Upper lobe of left lung (tissue), 6 donors: ENCODE data around the gene MS4A10. TPM values are rescaled to one million over a fixed set of nuclear protein-coding genes. Genes with fewer than 3 reads are reported as not detected.

Source experiments
- ATAC-seq, 2 donors: fragments of 200-7000 bp; cut with Tn5 transposase; one replicate each; pipeline ENCODE4 v1.9.1; 2022; ENCODE audit warnings: mild to moderate bottlenecking in 2 of 2, moderate library complexity in 2 of 2; ENCODE audit not compliant: low FRiP score in 2 of 2
- DNase-seq, 2 donors: peaks; one replicate each; pipeline ENCODE4 v3.0.0-alpha.2; 2019 to 2020
- H3K27ac ChIP-seq, 4 donors: fragments of 200-600 bp; sonication (generic); one replicate each; pipeline ENCODE4 v1.5.1; 2016 to 2019
- H3K27me3 ChIP-seq, 4 donors: fragments of 200-600 bp; sonication (generic); one replicate each; pipeline ENCODE4 v1.5.1; 2017 to 2019
- H3K36me3 ChIP-seq, 4 donors: fragments of 200-600 bp; sonication (generic); one replicate each; pipeline ENCODE4 v1.5.1; 2016 to 2019
- H3K4me1 ChIP-seq, 4 donors: fragments of 200-600 bp; sonication (generic); one replicate each; pipeline ENCODE4 v1.5.1; 2018 to 2019
- H3K4me3 ChIP-seq, 4 donors: fragments of 200-600 bp; sonication (generic); one replicate each; pipeline ENCODE4 v1.5.1; 2017 to 2019; ENCODE audit warnings: mild to moderate bottlenecking in 2 of 4, moderate library complexity in 1 of 4
- H3K9me3 ChIP-seq, 4 donors: fragments of 200-600 bp; sonication (generic); one replicate each; pipeline ENCODE4 v1.5.1; 2018 to 2019
- CTCF ChIP-seq, 6 experiments: fragments of 450-650 bp in 4 of 6; fragments of 200-600 bp in 2 of 6; sonication (generic) in 2 of 6; IDR thresholded peaks; one replicate each; pipeline ENCODE4 v1.5.1; 2016 to 2019; ENCODE audit warnings: antibody characterized with exemption in 6 of 6
- EP300 ChIP-seq, 4 donors: sonication (generic); formaldehyde crosslinking; IDR thresholded peaks; one replicate each; pipeline ENCODE4 v1.5.1; 2017; ENCODE audit warnings: antibody characterized with exemption in 4 of 4, control low read depth in 2 of 4
- POLR2A ChIP-seq, 4 donors: fragments of 450-650 bp; IDR thresholded peaks; one replicate each; pipeline ENCODE4 v1.5.1; 2016 to 2017; ENCODE audit warnings: antibody characterized with exemption in 4 of 4, mild to moderate bottlenecking in 2 of 4
- POLR2AphosphoS5 ChIP-seq, 2 donors: sonication (generic); formaldehyde crosslinking; IDR thresholded peaks; one replicate each; pipeline ENCODE4 v1.5.1; 2017; ENCODE audit warnings: antibody characterized with exemption in 2 of 2
- WGBS, 2 donors: methylation state at CpG; one replicate each; pipeline ENCODE4 v1.1.5; 2017 to 2018; 5-methylcytosine and 5-hydroxymethylcytosine counted together
- total RNA-seq, 6 donors: library from RNA; depleted of rRNA in 4 of 6; stranded (reverse); fragments of >200 nt in 4 of 6; gene quantifications; one replicate each; pipeline versions ENCODE4 v1.1.0 to v1.2.1, GENCODE V29; 2016 to 2021
- donor health status: DM: no; HTN: no; CAD: no; lungs with moderate emphysema.
- donor health status: DM: no; HTN: yes; CAD: no; lungs with severe emphysema.

The MS4A10 gene
- total RNA-seq, 6 donors from 2014 or later = not detected

- Histone ChIP-seq H3K4me3 (no peak overlapping the region), H3K27ac (peak overlapping the region in 2 of 4 donors; percentile 4 to 23), H3K9me3 (no peaks in the 10 kb centered on the region), H3K36me3 (no peaks in the 10 kb centered on the region), H3K4me1 (peaks cover 0 to 9% (median 0%) of the 10 kb centered on the region in 4 donors), H3K27me3 (no peaks in the 10 kb centered on the region)
- ATAC-seq = no peak
- TF ChIP-seq POLR2A (IDR thresholded peaks at IDR 0.05) (no peak), CTCF (IDR thresholded peaks at IDR 0.05) (no peak), EP300 (IDR thresholded peaks at IDR 0.05) (no peak), POLR2AphosphoS5 (IDR thresholded peaks at IDR 0.05) (no peak)
- 77 to 83% methylated on average over 4 of the region's 4 CpGs for WGBS, 2 donors
- DNase-seq = no peak
Observed at GRCh38 chr11:60761436-60762190, 23.5 kb upstream of the MS4A10 start.

GRCh38 chr11:60762851-60763691, 22.1 kb upstream of the MS4A10 start:
- peak in 1 of 2 donors; percentile 48 for DNase-seq
- 54 to 63% methylated on average over 11 of the region's 11 CpGs for WGBS, 2 donors
- ATAC-seq = peak; percentile 39 to 81
- TF ChIP-seq CTCF (IDR thresholded peaks at IDR 0.05) (peak in 5 of 6 experiments; percentile 8 to 57 (median 24)), POLR2A (IDR thresholded peaks at IDR 0.05) (no peak), EP300 (IDR thresholded peaks at IDR 0.05) (peak in 2 of 4 donors; percentile 48 to 91), POLR2AphosphoS5 (IDR thresholded peaks at IDR 0.05) (no peak)
- Histone ChIP-seq H3K27me3 (no peaks in the 10 kb centered on the region), H3K36me3 (no peaks in the 10 kb centered on the region), H3K4me1 (peaks cover 0 to 13% (median 5%) of the 10 kb centered on the region in 4 donors), H3K27ac (peak overlapping the region in 2 of 4 donors; percentile 4 to 57), H3K9me3 (no peaks in the 10 kb centered on the region), H3K4me3 (no peak overlapping the region)

GRCh38 chr11:60763692-60764369, 21.3 kb upstream of the MS4A10 start:
- TF ChIP-seq POLR2AphosphoS5 (IDR thresholded peaks at IDR 0.05) = no peak
- TF ChIP-seq CTCF (IDR thresholded peaks at IDR 0.05) = peak in 1 of 6 experiments; percentile 11
- DNase-seq (peak in 1 of 2 donors; percentile 15), ATAC-seq (peak; percentile 12 to 67)
- H3K4me3 ChIP-seq = no peak overlapping the region
- H3K36me3 ChIP-seq = no peaks in the 10 kb centered on the region
- H3K27ac ChIP-seq = peak overlapping the region in 2 of 4 donors; percentile 4 to 57
- WGBS, 2 donors = 78 to 81% methylated on average over 10 to 11 of the region's 11 CpGs
- no peaks in the 10 kb centered on the region for H3K9me3 ChIP-seq
- H3K27me3 ChIP-seq = no peaks in the 10 kb centered on the region
- H3K4me1 ChIP-seq = peaks cover 0 to 13% (median 5%) of the 10 kb centered on the region in 4 donors

GRCh38 chr11:60764879-60765278, 20.3 kb upstream of the MS4A10 start:
- no peaks in the 10 kb centered on the region for H3K27me3 ChIP-seq
- no peak for ATAC-seq
- H3K4me1 ChIP-seq = peaks cover 0 to 13% (median 5%) of the 10 kb centered on the region in 4 donors

More at GRCh38 chr11:60764879-60765278, 20.3 kb upstream of the MS4A10 start:
- H3K36me3 ChIP-seq = no peaks in the 10 kb centered on the region
- no peak overlapping the region for H3K27ac ChIP-seq
- H3K9me3 ChIP-seq = no peaks in the 10 kb centered on the region
- peak in 1 of 2 donors; percentile 14 for DNase-seq
- no peak overlapping the region for H3K4me3 ChIP-seq
- TF ChIP-seq CTCF (IDR thresholded peaks at IDR 0.05) (no peak), EP300 (IDR thresholded peaks at IDR 0.05) (no peak), POLR2A (IDR thresholded peaks at IDR 0.05) (no peak), POLR2AphosphoS5 (IDR thresholded peaks at IDR 0.05) (no peak)
- 16 to 20% methylated on average over 1 of the region's 1 CpG for WGBS, 2 donors
